IMR-90 (cell line): ENCODE results near the gene ZNF692.

Experiments
- MAFK ChIP-seq: IDR thresholded peaks from 2 replicates; pipeline ENCODE4 v1.6.1; 2012; ENCODE audit warnings: low read depth, low read length, improper control_type of control experiment
- NFE2L2 ChIP-seq: fragments of 150-350 bp; IDR thresholded peaks from 2 replicates; pipeline ENCODE4 v1.6.1; 2016; ENCODE audit warnings: low read depth, mild to moderate bottlenecking, low read length
- POLR2A ChIP-seq: IDR thresholded peaks from 2 replicates; pipeline ENCODE4 v1.6.1; 2012; ENCODE audit warnings: mild to moderate bottlenecking, low read depth, low read length
- RAD21 ChIP-seq: IDR thresholded peaks from 2 replicates; pipeline ENCODE4 v1.6.1; 2012; ENCODE audit warnings: low read length, improper control_type of control experiment
- SMC3 ChIP-seq: fragments of 150-350 bp; IDR thresholded peaks from 2 replicates; pipeline ENCODE4 v1.6.1; 2016; ENCODE audit warnings: low read depth, mild to moderate bottlenecking, antibody characterized with exemption, low read length, moderate library complexity
- TF ChIP-seq, protein P1 (sequence below): conservative IDR thresholded peaks from 2 replicates; pipeline ENCODE4 v1.5.1; 2012; ENCODE audit warnings: mild to moderate bottlenecking, low read depth, low read length, improper control_type of control experiment
- TF ChIP-seq, protein P2 (sequence below): fragments of 150-350 bp; IDR thresholded peaks from 2 replicates; pipeline ENCODE4 v1.6.1; 2017; ENCODE audit warnings: mild to moderate bottlenecking, antibody characterized with exemption, low read length, low read depth

- TF ChIP-seq RAD21 (no peak), MAFK (no peak), NFE2L2 (no peak), POLR2A (no peak), SMC3 (no peak)
- TF ChIP-seq, protein P1, sequence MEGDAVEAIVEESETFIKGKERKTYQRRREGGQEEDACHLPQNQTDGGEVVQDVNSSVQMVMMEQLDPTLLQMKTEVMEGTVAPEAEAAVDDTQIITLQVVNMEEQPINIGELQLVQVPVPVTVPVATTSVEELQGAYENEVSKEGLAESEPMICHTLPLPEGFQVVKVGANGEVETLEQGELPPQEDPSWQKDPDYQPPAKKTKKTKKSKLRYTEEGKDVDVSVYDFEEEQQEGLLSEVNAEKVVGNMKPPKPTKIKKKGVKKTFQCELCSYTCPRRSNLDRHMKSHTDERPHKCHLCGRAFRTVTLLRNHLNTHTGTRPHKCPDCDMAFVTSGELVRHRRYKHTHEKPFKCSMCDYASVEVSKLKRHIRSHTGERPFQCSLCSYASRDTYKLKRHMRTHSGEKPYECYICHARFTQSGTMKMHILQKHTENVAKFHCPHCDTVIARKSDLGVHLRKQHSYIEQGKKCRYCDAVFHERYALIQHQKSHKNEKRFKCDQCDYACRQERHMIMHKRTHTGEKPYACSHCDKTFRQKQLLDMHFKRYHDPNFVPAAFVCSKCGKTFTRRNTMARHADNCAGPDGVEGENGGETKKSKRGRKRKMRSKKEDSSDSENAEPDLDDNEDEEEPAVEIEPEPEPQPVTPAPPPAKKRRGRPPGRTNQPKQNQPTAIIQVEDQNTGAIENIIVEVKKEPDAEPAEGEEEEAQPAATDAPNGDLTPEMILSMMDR: no peak
- TF ChIP-seq, protein P2, sequence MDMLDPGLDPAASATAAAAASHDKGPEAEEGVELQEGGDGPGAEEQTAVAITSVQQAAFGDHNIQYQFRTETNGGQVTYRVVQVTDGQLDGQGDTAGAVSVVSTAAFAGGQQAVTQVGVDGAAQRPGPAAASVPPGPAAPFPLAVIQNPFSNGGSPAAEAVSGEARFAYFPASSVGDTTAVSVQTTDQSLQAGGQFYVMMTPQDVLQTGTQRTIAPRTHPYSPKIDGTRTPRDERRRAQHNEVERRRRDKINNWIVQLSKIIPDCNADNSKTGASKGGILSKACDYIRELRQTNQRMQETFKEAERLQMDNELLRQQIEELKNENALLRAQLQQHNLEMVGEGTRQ: no peak
Measured at GRCh38 chr1:248812736-248813425, 46.0 kb downstream of the ZNF692 start.
